Effector memory CD8-positive, alpha-beta T cell (primary cell): ENCODE measurements around the gene DIPK1A.

Experiments
- ATAC-seq: fragments of 150-1000 bp; cut with Tn5 transposase; replicated peaks from 2 replicates; pipeline ENCODE4 v1.10.0; 2021; ENCODE audit warnings: mild to moderate bottlenecking, moderate library complexity
- DNase-seq, 3 experiments: peaks; one replicate each; pipeline ENCODE4 v3.0.0; 2021
- H3K27ac Mint-ChIP-seq, 2 donors: one replicate each; pipeline ENCODE4 v1.8.0; 2022; ENCODE audit warnings: mild to moderate bottlenecking in 2 of 2, mixed read lengths in 2 of 2, moderate library complexity in 2 of 2
- H3K27me3 Mint-ChIP-seq, 2 donors: one replicate each; pipeline ENCODE4 v1.8.0; 2022; ENCODE audit warnings: mixed read lengths in 2 of 2
- H3K36me3 Mint-ChIP-seq: one replicate; pipeline ENCODE4 v1.8.0; 2022; ENCODE audit warnings: mild to moderate bottlenecking, moderate library complexity, mixed read lengths; ENCODE audit not compliant: insufficient read depth
- H3K4me1 Mint-ChIP-seq, 2 donors: one replicate each; pipeline ENCODE4 v1.8.0; 2022; ENCODE audit warnings: low read depth in 2 of 2, mixed read lengths in 2 of 2
- H3K4me3 Mint-ChIP-seq, 2 donors: one replicate each; pipeline ENCODE4 v1.8.0; 2022; ENCODE audit warnings: mild to moderate bottlenecking in 2 of 2, mixed read lengths in 2 of 2, moderate library complexity in 2 of 2
- H3K9me3 Mint-ChIP-seq, 2 donors: one replicate each; pipeline ENCODE4 v1.8.0; 2022; ENCODE audit warnings: mixed read lengths in 2 of 2

DIPK1A gene

GRCh38 chr1:92884195-92884594 lies 77.1 kb downstream of the DIPK1A start:
- Mint-ChIP-seq H3K4me1 (peaks cover 18 to 33% of the 10 kb centered on the region in 2 donors), H3K4me3 (no peak overlapping the region), H3K36me3 (no peaks in the 10 kb centered on the region), H3K9me3 (no peaks in the 10 kb centered on the region), H3K27ac (peak overlapping the region; percentile 93), H3K27me3 (no peaks in the 10 kb centered on the region)
- DNase-seq (no peak), ATAC-seq (no peak)

GRCh38 chr1:92883297-92883696 lies 78.0 kb downstream of the DIPK1A start:
- no peaks in the 10 kb centered on the region for H3K9me3 Mint-ChIP-seq
- H3K27ac Mint-ChIP-seq: peak overlapping the region; percentile 93
- peak; percentile 8 for ATAC-seq
- H3K4me1 Mint-ChIP-seq: peaks cover 18 to 30% of the 10 kb centered on the region in 2 donors
- H3K36me3 Mint-ChIP-seq: no peaks in the 10 kb centered on the region
- no peaks in the 10 kb centered on the region for H3K27me3 Mint-ChIP-seq
- H3K4me3 Mint-ChIP-seq: peak overlapping the region; percentile 51 to 59
- DNase-seq: no peak

- H3K27me3 Mint-ChIP-seq: no peaks in the 10 kb centered on the region
- H3K4me1 Mint-ChIP-seq: peaks cover 18 to 35% of the 10 kb centered on the region in 2 donors
- peak; percentile 40 to 54 (median 42) for DNase-seq
- H3K36me3 Mint-ChIP-seq: no peaks in the 10 kb centered on the region
- peak overlapping the region; percentile 93 for H3K27ac Mint-ChIP-seq
- peak overlapping the region; percentile 51 to 59 for H3K4me3 Mint-ChIP-seq
- H3K9me3 Mint-ChIP-seq: no peaks in the 10 kb centered on the region
- peak; percentile 98 for ATAC-seq
These were observed 78.4 kb downstream of the DIPK1A start for GRCh38 chr1:92882819-92883218.

- H3K4me3 Mint-ChIP-seq: no peak overlapping the region
- ATAC-seq: no peak
- H3K9me3 Mint-ChIP-seq: no peaks in the 10 kb centered on the region
- peaks cover 27 to 39% of the 10 kb centered on the region in 2 donors for H3K4me1 Mint-ChIP-seq
- H3K27me3 Mint-ChIP-seq: no peaks in the 10 kb centered on the region
- H3K27ac Mint-ChIP-seq: no peak overlapping the region
- H3K36me3 Mint-ChIP-seq: no peaks in the 10 kb centered on the region
- no peak for DNase-seq
These were observed 79.9 kb downstream of the DIPK1A start for GRCh38 chr1:92881391-92881790.

- DNase-seq (no peak), ATAC-seq (no peak)
- Mint-ChIP-seq H3K4me3 (no peak overlapping the region), H3K9me3 (no peaks in the 10 kb centered on the region), H3K27ac (no peak overlapping the region), H3K27me3 (no peaks in the 10 kb centered on the region), H3K36me3 (no peaks in the 10 kb centered on the region), H3K4me1 (peaks cover 30 to 39% of the 10 kb centered on the region in 2 donors)
These were observed 81.8 kb downstream of the DIPK1A start for GRCh38 chr1:92879316-92879968.

- ATAC-seq (peak; percentile 52), DNase-seq (peak in 1 of 3 experiments; percentile 11)
- H3K36me3 Mint-ChIP-seq: no peaks in the 10 kb centered on the region
- peak overlapping the region; percentile 42 to 80 for H3K4me3 Mint-ChIP-seq
- H3K27me3 Mint-ChIP-seq: no peaks in the 10 kb centered on the region
- peaks cover 18 to 26% of the 10 kb centered on the region in 2 donors for H3K4me1 Mint-ChIP-seq
- no peaks in the 10 kb centered on the region for H3K9me3 Mint-ChIP-seq
- peak overlapping the region; percentile 75 to 98 for H3K27ac Mint-ChIP-seq
These were observed 83.5 kb downstream of the DIPK1A start for GRCh38 chr1:92877792-92878191.

GRCh38 chr1:92877081-92877711 lies 84.1 kb downstream of the DIPK1A start:
- Mint-ChIP-seq H3K27ac (peak overlapping the region; percentile 75 to 98), H3K4me3 (peak overlapping the region; percentile 42 to 80), H3K9me3 (no peaks in the 10 kb centered on the region), H3K36me3 (no peaks in the 10 kb centered on the region), H3K27me3 (no peaks in the 10 kb centered on the region), H3K4me1 (peaks cover 14 to 23% of the 10 kb centered on the region in 2 donors)
- DNase-seq (no peak), ATAC-seq (peak; percentile 71)

- peak overlapping the region in 1 of 2 donors; percentile 46 for H3K27ac Mint-ChIP-seq
- ATAC-seq: no peak
These were observed 84.9 kb downstream of the DIPK1A start for GRCh38 chr1:92876351-92876750.

GRCh38 chr1:92874987-92875386 lies 86.3 kb downstream of the DIPK1A start:
- Mint-ChIP-seq H3K4me3 (no peak overlapping the region), H3K36me3 (peaks cover 2% of the 10 kb centered on the region), H3K9me3 (no peaks in the 10 kb centered on the region), H3K27ac (peak overlapping the region in 1 of 2 donors; percentile 65), H3K4me1 (peaks cover 14 to 22% of the 10 kb centered on the region in 2 donors), H3K27me3 (no peaks in the 10 kb centered on the region)
- ATAC-seq (no peak), DNase-seq (no peak)

More at GRCh38 chr1:92876351-92876750, 84.9 kb downstream of the DIPK1A start:
- H3K9me3 Mint-ChIP-seq: no peaks in the 10 kb centered on the region
- DNase-seq: no peak
- no peaks in the 10 kb centered on the region for H3K27me3 Mint-ChIP-seq
- peaks cover 14 to 22% of the 10 kb centered on the region in 2 donors for H3K4me1 Mint-ChIP-seq
- no peaks in the 10 kb centered on the region for H3K36me3 Mint-ChIP-seq
- H3K4me3 Mint-ChIP-seq: no peak overlapping the region

- H3K27me3 Mint-ChIP-seq: no peaks in the 10 kb centered on the region
- no peaks in the 10 kb centered on the region for H3K9me3 Mint-ChIP-seq
- peaks cover 6% of the 10 kb centered on the region for H3K36me3 Mint-ChIP-seq
- H3K4me3 Mint-ChIP-seq: no peak overlapping the region
- DNase-seq (no peak), ATAC-seq (no peak)
- H3K4me1 Mint-ChIP-seq: peaks cover 9 to 10% of the 10 kb centered on the region in 2 donors
- no peak overlapping the region for H3K27ac Mint-ChIP-seq
These were observed 88.5 kb downstream of the DIPK1A start for GRCh38 chr1:92872719-92873118.

GRCh38 chr1:92870591-92870990 lies 90.7 kb downstream of the DIPK1A start:
- no peak overlapping the region for H3K4me3 Mint-ChIP-seq
- H3K4me1 Mint-ChIP-seq: peaks cover 0 to 3% of the 10 kb centered on the region in 2 donors
- peak overlapping the region in 1 of 2 donors; percentile 31 for H3K27ac Mint-ChIP-seq

GRCh38 chr1:92864131-92864530 lies 97.1 kb downstream of the DIPK1A start:
- H3K27me3 Mint-ChIP-seq: no peaks in the 10 kb centered on the region
- no peak overlapping the region for H3K27ac Mint-ChIP-seq
- H3K4me3 Mint-ChIP-seq: no peak overlapping the region
- DNase-seq (no peak), ATAC-seq (no peak)
- peaks cover 2 to 4% of the 10 kb centered on the region in 2 donors for H3K4me1 Mint-ChIP-seq
- no peaks in the 10 kb centered on the region for H3K9me3 Mint-ChIP-seq
- no peaks in the 10 kb centered on the region for H3K36me3 Mint-ChIP-seq

More at GRCh38 chr1:92870591-92870990, 90.7 kb downstream of the DIPK1A start:
- DNase-seq (no peak), ATAC-seq (no peak)
- H3K36me3 Mint-ChIP-seq: peaks cover 6% of the 10 kb centered on the region
- H3K9me3 Mint-ChIP-seq: no peaks in the 10 kb centered on the region
- no peaks in the 10 kb centered on the region for H3K27me3 Mint-ChIP-seq

GRCh38 chr1:92862605-92863004 lies 98.7 kb downstream of the DIPK1A start:
- peaks cover 2 to 5% of the 10 kb centered on the region in 2 donors for H3K4me1 Mint-ChIP-seq
- no peaks in the 10 kb centered on the region for H3K27me3 Mint-ChIP-seq
- no peak overlapping the region for H3K4me3 Mint-ChIP-seq
- DNase-seq: no peak
- H3K27ac Mint-ChIP-seq: peak overlapping the region in 1 of 2 donors; percentile 50
- H3K9me3 Mint-ChIP-seq: no peaks in the 10 kb centered on the region
- no peak for ATAC-seq
- no peaks in the 10 kb centered on the region for H3K36me3 Mint-ChIP-seq
